Activated CD4-positive, alpha-beta T cell treated with anti-CD3 and anti-CD28 coated beads, Interleukin-2, amount 10 ng/mL, durations not matched to agents 7 days and 5 days (primary cell): ENCODE data around the gene IGSF6. TPM values are rescaled to one million over a fixed set of nuclear protein-coding genes. Genes with fewer than 3 reads are reported as not detected.

Experiments
- CTCF ChIA-PET: fragments of 350-600 bp; sonication (Branson Sonifier 250); formaldehyde crosslinking; loops from one replicate; lab custom pipeline; 2021; ENCODE audit warnings: antibody characterized with exemption; lab: Charles Lee
- POLR2A ChIA-PET: fragments of 350-600 bp; sonication (Branson Sonifier 250); formaldehyde crosslinking; loops from one replicate; lab custom pipeline; 2021; ENCODE audit warnings: antibody characterized with exemption; lab: Charles Lee
- DNase-seq: peaks from one replicate; pipeline ENCODE4 v3.0.0-alpha.2; 2020
- H3K27ac Mint-ChIP-seq: one replicate; pipeline ENCODE4 v1.8.0; 2021; ENCODE audit warnings: mild to moderate bottlenecking, moderate library complexity, mixed read lengths
- H3K27me3 Mint-ChIP-seq: one replicate; pipeline ENCODE4 v1.8.0; 2021; ENCODE audit warnings: mixed read lengths
- H3K36me3 Mint-ChIP-seq: one replicate; pipeline ENCODE4 v1.8.0; 2021; ENCODE audit warnings: low read depth, mixed read lengths
- H3K4me1 Mint-ChIP-seq: one replicate; pipeline ENCODE4 v1.8.0; 2021; ENCODE audit warnings: mixed read lengths
- H3K4me3 Mint-ChIP-seq: one replicate; pipeline ENCODE4 v1.8.0; 2021; ENCODE audit warnings: mild to moderate bottlenecking, moderate library complexity, mixed read lengths
- H3K9me3 Mint-ChIP-seq: one replicate; pipeline ENCODE4 v1.8.0; 2021; ENCODE audit warnings: mixed read lengths
- total RNA-seq, 2 experiments: library from RNA; stranded (reverse); gene quantifications; one replicate each; pipeline ENCODE4 v1.2.3, GENCODE V29; 2021

Gene IGSF6
- total RNA-seq, 2 experiments from 2014 or later: 0.15 to 0.25 TPM

DNA sequence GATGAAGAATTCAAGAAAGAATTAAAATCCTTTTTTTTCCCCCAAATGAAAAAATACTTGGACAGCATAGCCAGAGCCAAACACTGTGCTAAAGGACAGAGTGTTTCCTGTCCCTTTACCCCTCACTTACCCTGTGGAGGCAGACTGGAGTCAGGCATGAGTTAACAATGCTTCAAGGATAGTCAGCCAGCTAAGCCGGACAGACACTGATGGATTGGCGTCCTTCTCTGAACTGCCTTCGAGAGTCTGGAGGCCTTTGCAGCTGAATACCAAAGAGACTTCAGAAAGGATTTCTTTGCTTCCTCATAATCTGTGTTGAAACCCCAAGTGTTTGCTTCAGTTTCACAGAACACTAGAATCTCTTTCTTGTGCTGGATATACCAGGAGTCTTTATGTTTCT lies 48.5 kb downstream of the IGSF6 start:
- Mint-ChIP-seq H3K4me3 (no peak overlapping the region), H3K9me3 (no peaks in the 10 kb centered on the region), H3K27me3 (no peaks in the 10 kb centered on the region), H3K27ac (no peak overlapping the region), H3K4me1 (peaks cover 59% of the 10 kb centered on the region), H3K36me3 (peaks cover 10% of the 10 kb centered on the region)
- POLR2A ChIA-PET: no interaction called here
- CTCF ChIA-PET: interaction anchor here (1.2 to 2.4 kb wide), 2 partner anchors 12 to 19 kb away, joined by 3 to 8 read pairs; no protein-coding TSS in a partner anchor
- DNase-seq: no peak

DNA sequence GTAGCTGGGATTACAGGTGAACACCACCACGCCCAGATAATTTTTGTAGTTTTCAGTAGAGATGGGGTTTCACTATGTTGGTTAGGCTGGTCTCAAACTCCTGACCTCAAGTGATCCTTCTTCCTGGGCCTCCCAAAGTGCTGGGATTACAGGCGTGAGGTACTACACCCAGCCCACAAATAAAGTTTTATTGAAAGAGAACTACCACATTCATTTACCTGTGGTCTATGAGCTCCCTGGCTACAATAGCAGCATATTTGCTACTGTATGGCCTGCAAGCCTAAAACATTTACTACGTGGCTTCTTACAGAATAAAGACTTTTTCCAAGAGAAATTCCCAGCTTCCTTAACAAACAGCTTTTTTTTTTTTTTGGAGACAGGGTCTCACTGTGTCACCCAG lies 49.6 kb downstream of the IGSF6 start:
- Mint-ChIP-seq H3K9me3 (no peaks in the 10 kb centered on the region), H3K4me1 (peaks cover 58% of the 10 kb centered on the region), H3K4me3 (no peak overlapping the region), H3K36me3 (peaks cover 10% of the 10 kb centered on the region), H3K27ac (no peak overlapping the region), H3K27me3 (no peaks in the 10 kb centered on the region)
- DNase-seq: no peak
- POLR2A ChIA-PET: no interaction called here
- CTCF ChIA-PET: interaction anchor here (0.6 kb wide), 1 partner anchor 351 kb away, joined by 3 read pairs; no protein-coding TSS in a partner anchor

DNA sequence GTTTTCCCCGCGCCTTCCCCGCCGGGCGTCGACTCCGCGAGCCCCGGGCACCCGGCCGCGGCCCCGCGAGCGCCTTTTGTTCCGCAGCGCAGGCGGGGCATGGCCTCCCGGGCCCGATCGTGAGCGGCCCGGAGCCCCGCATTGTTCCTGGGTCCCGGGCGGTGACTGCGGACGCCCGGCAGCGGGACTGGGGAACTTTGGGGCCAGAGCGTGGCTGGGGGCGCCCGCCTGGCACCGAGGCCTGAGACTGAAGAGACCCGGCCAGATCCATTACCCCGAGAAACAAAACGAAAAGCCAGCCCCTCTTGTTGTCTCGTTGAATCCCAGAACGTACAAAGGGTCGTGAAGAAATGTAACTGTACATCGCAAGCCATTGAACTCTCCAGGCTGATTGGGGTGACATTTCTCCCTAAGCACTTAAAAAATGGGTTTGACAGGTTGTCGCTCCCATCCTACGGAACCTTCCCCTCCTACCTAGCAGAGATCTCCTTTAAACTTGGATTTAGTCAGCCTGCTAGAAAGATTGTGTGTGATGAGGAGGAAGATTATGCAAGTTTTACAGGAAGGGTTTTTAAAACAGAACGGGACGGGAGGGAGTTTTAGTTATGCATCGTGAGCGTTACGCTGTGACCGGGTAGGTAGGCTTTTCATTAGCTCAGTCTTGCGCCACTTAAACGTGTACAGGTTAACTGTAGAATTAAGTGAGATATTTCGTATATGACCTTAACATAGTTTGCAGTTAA lies 52.2 kb downstream of the IGSF6 start:
- no peaks in the 10 kb centered on the region for H3K27me3 Mint-ChIP-seq
- DNase-seq: peak; percentile 30
- H3K4me1 Mint-ChIP-seq: peaks cover 57% of the 10 kb centered on the region
- H3K27ac Mint-ChIP-seq: peak overlapping the region; percentile 90
- CTCF ChIA-PET: interaction anchor here (0.8 to 1.1 kb wide), 2 partner anchors 11 to 40 kb away, joined by 4 to 5 read pairs; no protein-coding TSS in a partner anchor
- peaks cover 10% of the 10 kb centered on the region for H3K36me3 Mint-ChIP-seq
- POLR2A ChIA-PET: no interaction called here
- H3K4me3 Mint-ChIP-seq: peak overlapping the region; percentile 79
- no peaks in the 10 kb centered on the region for H3K9me3 Mint-ChIP-seq

DNA sequence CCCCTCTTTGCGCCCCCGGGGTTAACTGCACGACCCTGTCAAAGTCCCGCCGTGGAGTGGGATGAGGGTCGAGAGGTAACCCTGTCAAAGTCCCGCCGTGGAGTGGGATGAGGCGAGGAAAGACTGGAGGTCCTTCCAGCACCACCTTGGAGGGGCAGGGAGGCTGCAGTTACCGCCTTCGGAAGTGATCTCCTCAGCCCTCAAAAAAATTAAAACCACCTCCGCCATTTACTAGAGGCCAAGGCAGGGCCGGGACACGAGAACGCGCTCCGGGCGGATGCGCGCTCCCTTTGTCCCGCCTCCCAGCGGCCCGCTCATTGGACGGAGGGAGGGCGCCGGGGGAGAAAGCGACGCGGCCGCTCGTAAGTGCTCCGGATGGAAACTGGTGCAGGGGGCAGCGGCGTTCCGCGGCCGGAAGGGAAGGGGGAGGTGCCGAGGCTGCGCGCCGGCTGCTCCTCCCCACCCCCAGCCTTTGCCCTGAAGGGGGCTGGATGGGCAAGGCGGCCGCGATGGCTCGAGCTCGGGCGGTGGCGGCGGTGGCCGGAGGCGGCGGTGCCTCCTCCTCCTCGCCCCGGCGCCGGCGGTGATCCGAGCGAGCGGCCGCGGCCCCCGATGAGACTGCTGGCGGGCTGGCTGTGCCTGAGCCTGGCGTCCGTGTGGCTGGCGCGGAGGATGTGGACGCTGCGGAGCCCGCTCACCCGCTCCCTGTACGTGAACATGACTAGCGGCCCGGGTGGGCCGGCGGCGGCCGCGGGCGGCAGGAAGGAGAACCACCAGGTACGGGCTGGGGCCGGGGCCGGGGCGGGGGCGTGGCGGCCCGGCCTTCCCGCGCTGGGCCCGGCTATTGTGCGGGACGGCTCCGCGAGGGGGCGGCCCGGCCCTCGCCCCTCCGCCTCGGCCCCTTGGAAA lies 53.0 kb downstream of the IGSF6 start, which contains the start of gene METTL9:
METTL9 (plus strand) TSS at position 456 of the 909 bp plus-strand sequence; CDS start at position 613, 157 bp downstream.
- Mint-ChIP-seq H3K4me3 (peak within 1 kb of the TSS; percentile 84), H3K9me3 (no peaks in the 10 kb centered on the region), H3K4me1 (peaks cover 52% of the 10 kb centered on the region)

DNA sequence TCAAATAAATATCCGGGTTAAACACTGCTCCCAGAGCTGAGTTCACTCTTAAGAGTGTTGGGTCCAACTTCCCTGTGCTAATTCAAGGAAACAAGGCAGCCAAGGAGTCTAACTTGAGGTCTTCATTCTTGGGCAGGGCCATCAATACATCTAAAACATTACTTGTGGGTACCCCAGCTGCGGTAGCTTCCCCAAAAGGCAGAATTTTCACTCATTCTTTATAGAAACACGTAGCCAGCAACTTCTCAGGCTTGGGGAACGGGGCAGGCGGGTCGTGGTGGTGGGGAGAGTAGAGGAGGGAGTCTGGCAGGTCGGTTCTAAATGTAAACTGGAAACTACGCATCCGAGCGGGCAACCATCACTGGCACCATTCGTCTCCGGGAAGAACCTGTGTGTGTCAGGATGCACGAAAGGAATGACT lies 53.7 kb downstream of the IGSF6 start:
- ChIA-PET CTCF (interaction anchor here (0.6 to 0.8 kb wide), 2 partner anchors 23 to 31 kb away, joined by 3 read pairs; no protein-coding TSS in a partner anchor), POLR2A (no interaction called here)
- Mint-ChIP-seq H3K4me1 (peaks cover 48% of the 10 kb centered on the region), H3K36me3 (peaks cover 6% of the 10 kb centered on the region), H3K9me3 (no peaks in the 10 kb centered on the region), H3K27me3 (no peaks in the 10 kb centered on the region), H3K27ac (peak overlapping the region; percentile 95), H3K4me3 (peak overlapping the region; percentile 84)
- DNase-seq: peak; percentile 24

More for the DNA sequence above, 53.0 kb downstream of the IGSF6 start, which contains the start of gene METTL9:
- Mint-ChIP-seq H3K27ac (peak within 1 kb of the TSS; percentile 95), H3K36me3 (peaks cover 10% of the 10 kb centered on the region), H3K27me3 (no peaks in the 10 kb centered on the region)
- DNase-seq: peak; percentile 94
- ChIA-PET CTCF (interaction anchor here (0.8 kb wide), 1 partner anchor 32 kb away, joined by 3 read pairs; no protein-coding TSS in a partner anchor), POLR2A (no interaction called here)

DNA sequence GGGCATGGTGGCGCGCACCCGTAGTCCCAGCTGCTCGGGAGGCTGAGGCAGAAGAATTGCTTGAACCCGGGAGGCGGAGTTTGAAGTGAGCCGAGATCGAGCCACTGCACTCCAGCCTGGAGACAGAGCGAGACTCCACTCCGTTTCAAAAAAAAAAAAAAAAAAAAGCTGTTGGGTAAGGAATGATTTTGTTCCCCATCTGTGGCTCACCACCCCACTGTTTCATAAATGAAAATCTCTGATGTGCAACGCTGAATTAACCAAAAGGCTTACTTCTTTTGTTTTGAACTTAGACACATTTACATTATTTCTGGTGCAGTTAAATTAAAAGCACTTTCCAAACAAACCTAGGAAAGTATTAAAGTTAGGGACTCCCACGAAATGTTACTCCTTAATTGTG lies 54.2 kb downstream of the IGSF6 start:
- ChIA-PET POLR2A (no interaction called here), CTCF (interaction anchor here (0.6 to 0.8 kb wide), 3 partner anchors 24 to 31 kb away, joined by 3 read pairs; no protein-coding TSS in a partner anchor)
- Mint-ChIP-seq H3K4me3 (peak overlapping the region; percentile 84), H3K27me3 (no peaks in the 10 kb centered on the region), H3K27ac (peak overlapping the region; percentile 95), H3K36me3 (peaks cover 6% of the 10 kb centered on the region), H3K4me1 (peaks cover 43% of the 10 kb centered on the region), H3K9me3 (no peaks in the 10 kb centered on the region)
- DNase-seq: no peak

DNA sequence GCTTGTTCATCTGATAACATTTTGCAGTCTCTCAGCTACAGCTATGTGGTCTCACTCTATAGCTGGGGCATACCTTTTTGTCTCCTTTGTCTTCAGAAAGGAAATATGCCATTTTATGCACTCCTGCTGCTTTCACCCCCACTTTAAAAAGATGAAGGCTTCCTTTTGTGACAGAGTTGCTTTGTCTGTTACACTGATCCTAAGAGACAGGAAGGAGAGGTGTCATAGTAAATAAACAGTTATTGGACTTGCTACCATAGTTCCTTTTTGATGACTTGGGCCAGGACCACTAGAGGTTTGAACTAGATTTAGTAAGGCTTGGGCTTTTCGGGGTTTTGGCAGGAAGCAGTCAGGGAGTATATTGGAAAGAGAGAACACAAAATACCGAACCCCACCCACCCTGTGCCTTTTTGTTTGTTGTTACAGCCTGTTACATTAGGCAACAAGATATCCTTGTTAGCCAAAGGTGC lies 54.8 kb downstream of the IGSF6 start:
- no peak for DNase-seq
- ChIA-PET POLR2A (no interaction called here), CTCF (interaction anchor here (0.7 kb wide), 1 partner anchor 29 kb away, joined by 3 read pairs; no protein-coding TSS in a partner anchor)
- no peaks in the 10 kb centered on the region for H3K27me3 Mint-ChIP-seq
- peak overlapping the region; percentile 64 for H3K4me3 Mint-ChIP-seq
- no peaks in the 10 kb centered on the region for H3K9me3 Mint-ChIP-seq
- H3K36me3 Mint-ChIP-seq: peaks cover 6% of the 10 kb centered on the region
- H3K4me1 Mint-ChIP-seq: peaks cover 43% of the 10 kb centered on the region
- H3K27ac Mint-ChIP-seq: peak overlapping the region; percentile 95

DNA sequence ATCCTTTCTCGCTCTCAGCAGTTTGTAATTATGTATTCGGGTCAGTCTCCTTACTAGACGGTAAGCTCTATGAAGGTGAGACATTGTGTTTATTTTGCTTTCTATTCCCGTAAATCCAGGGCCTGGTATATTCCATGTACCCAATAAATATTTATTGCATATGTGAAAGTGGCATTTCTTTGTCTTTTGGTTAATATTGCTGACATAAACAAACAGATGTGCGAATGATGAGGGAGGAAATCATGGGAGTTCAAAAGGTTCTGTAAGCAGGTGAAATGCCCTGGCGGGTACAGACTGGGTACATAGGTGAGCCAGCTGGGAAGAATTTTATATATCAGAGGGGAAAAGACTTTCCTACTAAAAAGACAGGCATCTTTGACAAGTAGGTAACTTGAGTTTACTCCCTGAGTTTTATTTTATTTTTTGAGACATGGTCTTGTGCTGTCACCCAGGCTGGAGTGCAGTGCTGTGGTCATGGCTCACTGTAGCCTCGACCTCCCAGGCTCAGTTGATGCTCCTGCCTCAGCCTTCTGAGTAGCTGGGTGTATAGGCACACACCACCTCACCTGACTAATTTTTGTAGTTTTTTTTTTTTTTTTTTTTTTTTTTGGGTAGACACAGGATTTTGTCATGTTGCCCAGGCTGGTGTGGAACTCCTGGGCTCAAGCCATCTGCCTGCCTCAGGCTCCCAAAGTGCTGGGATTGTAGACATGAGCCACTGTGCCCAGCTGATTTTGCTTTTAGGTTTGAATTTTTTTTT lies 58.7 kb downstream of the IGSF6 start:
- peaks cover 1% of the 10 kb centered on the region for H3K27me3 Mint-ChIP-seq
- ChIA-PET CTCF (interaction anchor here (1.2 to 3.8 kb wide), 3 partner anchors 11 to 18 kb away, joined by 3 to 10 read pairs (median 8); no protein-coding TSS in a partner anchor), POLR2A (interaction anchor here (0.6 kb wide), 1 partner anchor 52 kb away, joined by 3 read pairs; no protein-coding TSS in a partner anchor)
- H3K36me3 Mint-ChIP-seq: no peaks in the 10 kb centered on the region
- no peak overlapping the region for H3K27ac Mint-ChIP-seq
- no peak overlapping the region for H3K4me3 Mint-ChIP-seq
- no peak for DNase-seq
- no peaks in the 10 kb centered on the region for H3K9me3 Mint-ChIP-seq
- H3K4me1 Mint-ChIP-seq: peaks cover 22% of the 10 kb centered on the region

DNA sequence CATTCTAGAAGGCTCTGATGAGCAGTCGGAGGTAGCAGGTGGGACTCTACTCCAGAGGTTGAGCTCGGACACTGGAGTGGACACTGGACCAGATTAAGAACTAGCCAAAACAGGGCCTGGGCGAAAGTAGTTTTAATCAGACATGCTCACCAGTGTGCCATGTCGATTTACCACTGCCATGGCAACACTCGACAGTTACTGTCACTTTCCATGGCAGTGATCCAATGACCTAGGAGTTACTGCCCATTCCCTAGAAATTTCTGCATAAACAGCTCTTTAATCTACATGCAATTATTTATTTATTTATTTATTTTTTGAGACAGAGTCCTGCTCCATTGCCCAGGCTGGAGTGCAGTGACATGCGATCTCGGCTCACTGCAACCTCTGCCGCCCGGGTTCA lies 60.2 kb downstream of the IGSF6 start:
- Mint-ChIP-seq H3K27me3 (peaks cover 1% of the 10 kb centered on the region), H3K27ac (no peak overlapping the region), H3K9me3 (no peaks in the 10 kb centered on the region), H3K36me3 (no peaks in the 10 kb centered on the region), H3K4me1 (peaks cover 6% of the 10 kb centered on the region), H3K4me3 (no peak overlapping the region)
- ChIA-PET CTCF (interaction anchor here (1.1 to 3.8 kb wide), 4 partner anchors 10 to 53 kb away, joined by 3 to 10 read pairs (median 6); no protein-coding TSS in a partner anchor), POLR2A (interaction anchor here (0.7 kb wide), 1 partner anchor 46 kb away, joined by 3 read pairs; no protein-coding TSS in a partner anchor)
- no peak for DNase-seq

DNA sequence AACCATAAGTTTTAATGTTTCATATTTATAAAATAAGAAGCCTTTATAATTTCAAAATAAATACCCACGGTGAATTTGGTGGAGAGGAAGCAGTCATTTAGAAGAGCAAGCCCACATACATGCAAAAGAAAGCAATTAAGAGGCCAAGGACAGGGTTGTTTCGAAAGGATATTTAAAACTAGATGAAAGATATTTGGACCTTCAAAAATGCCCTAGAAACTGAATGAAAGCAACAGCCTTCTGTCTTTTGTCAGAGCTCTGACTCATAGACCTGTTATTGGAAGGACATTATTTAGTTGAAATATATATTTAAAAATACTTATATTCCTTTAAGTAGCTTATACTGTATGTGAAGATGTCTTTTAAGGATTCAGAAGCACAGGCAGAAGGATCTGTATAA lies 61.6 kb downstream of the IGSF6 start:
- H3K27ac Mint-ChIP-seq: no peak overlapping the region
- H3K36me3 Mint-ChIP-seq: no peaks in the 10 kb centered on the region
- POLR2A ChIA-PET: no interaction called here
- CTCF ChIA-PET: interaction anchor here (0.6 to 1.1 kb wide), 2 partner anchors 30 to 400 kb away, joined by 3 read pairs; no protein-coding TSS in a partner anchor
- H3K9me3 Mint-ChIP-seq: no peaks in the 10 kb centered on the region
- H3K4me1 Mint-ChIP-seq: no peaks in the 10 kb centered on the region
- H3K4me3 Mint-ChIP-seq: no peak overlapping the region
- DNase-seq: no peak
- H3K27me3 Mint-ChIP-seq: peaks cover 1% of the 10 kb centered on the region

DNA sequence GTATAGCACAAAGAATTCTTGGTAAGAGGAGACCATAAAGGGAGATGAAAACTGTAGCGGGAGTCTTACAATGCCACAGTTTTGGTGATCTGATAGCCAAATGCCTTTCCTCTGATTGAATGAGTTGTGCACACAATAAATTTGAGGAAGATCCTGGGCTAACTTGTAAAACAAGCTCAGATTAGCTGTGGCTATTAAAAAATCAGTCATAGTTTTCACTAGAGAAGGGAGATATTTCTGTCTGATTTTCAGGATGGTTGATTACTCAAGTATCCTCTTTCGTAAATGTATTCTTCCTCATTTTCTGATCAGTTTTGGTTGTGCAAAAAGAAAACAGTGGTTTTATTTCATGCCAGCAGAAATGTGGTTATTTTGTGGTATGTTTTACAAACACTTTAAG lies 62.1 kb downstream of the IGSF6 start:
- Mint-ChIP-seq H3K36me3 (no peaks in the 10 kb centered on the region), H3K4me1 (no peaks in the 10 kb centered on the region), H3K27me3 (peaks cover 1% of the 10 kb centered on the region), H3K9me3 (no peaks in the 10 kb centered on the region), H3K4me3 (no peak overlapping the region), H3K27ac (no peak overlapping the region)
- DNase-seq: no peak
- ChIA-PET POLR2A (no interaction called here), CTCF (interaction anchor here (0.6 to 1.1 kb wide), 2 partner anchors 29 to 399 kb away, joined by 3 read pairs; no protein-coding TSS in a partner anchor)
